ENCODE data around the gene MAP3K19. TPM values are rescaled to one million over a fixed set of nuclear protein-coding genes. Genes with fewer than 3 reads are reported as not detected.

Gene MAP3K19
- total and polyA plus RNA-seq, 10 of the 15 experiments (the other 5 are each of a cell fraction or from before 2014, with no cell fraction given): 0.05 TPM; not detected in 9

- TF ChIP-seq ZZZ3 (IDR thresholded peaks at IDR 0.05; ENCODE audit: control insufficient read depth, insufficient read length, low read depth) (no peak), GABPA (IDR thresholded peaks at IDR 0.05; ENCODE audit: low read depth) (no peak)
Observed at GRCh38 chr2:134926231-134926931, 120.9 kb downstream of the MAP3K19 start (continued).

- Histone ChIP-seq H3K9ac (ENCODE audit: control insufficient read depth, insufficient read depth, low read length) (no peak overlapping the region), H3K4me1 (ENCODE audit: control insufficient read depth, insufficient read depth, low read length) (no peaks in the 10 kb centered on the region), H3K9me3 (replicated peaks; ENCODE audit: control insufficient read depth, insufficient read depth, low read length) (no peaks in the 10 kb centered on the region; the same call in 2 of the 3 replicates), H3K27ac (ENCODE audit: control insufficient read depth, insufficient read depth) (no peak overlapping the region), H3K79me2 (ENCODE audit: control insufficient read depth, insufficient read depth, low read length) (peaks cover 96% of the 10 kb centered on the region), H3K36me3 (ENCODE audit: control insufficient read depth in 2 of 2, insufficient read depth in 2 of 2, low read length in 1 of 2) (peaks cover 2 to 17% of the 10 kb centered on the region in 2 experiments; a peak in 3 of 4 replicates), H3K4me2 (ENCODE audit: control insufficient read depth, insufficient read depth) (peak overlapping the region; percentile 49), H3K4me3 (peak overlapping the region; percentile 11; the same call in 1 of the 2 replicates), H3K27me3 (replicated peaks in 1 of 2; ENCODE audit: control insufficient read depth in 2 of 2, insufficient read depth in 2 of 2, low read length in 1 of 2) (no peaks in the 10 kb centered on the region), H4K20me1 (ENCODE audit: control insufficient read depth, insufficient read depth) (0 out of 2 replicates have a peak, but pooled peaks cover 8% of the 10 kb centered on the region), H2AFZ (ENCODE audit: control insufficient read depth, low read depth, low read length) (no peak overlapping the region)
- SMC1A ChIA-PET (ENCODE audit: uncharacterized antibody, unreplicated experiment): no interaction called here
- intact Hi-C loops (cut with micrococcal nuclease; ENCODE audit: unreplicated experiment) (no loop called here), in situ Hi-C loops (cut with MboI) (no loop called here)
- DNase-seq (ENCODE audit: low read depth, low spot score): no peak
- POLR2A ChIA-PET: no interaction called here
- no peak for TF ChIP-seq ZBTB33 (IDR thresholded peaks at IDR 0.05)
- TF ChIP-seq JUND (IDR thresholded peaks at IDR 0.05; ENCODE audit: low read depth, low read length): no peak
- TF ChIP-seq KDM1A (IDR thresholded peaks at IDR 0.05; ENCODE audit: borderline replicate concordance): no peak
- TF ChIP-seq LARP7 (IDR thresholded peaks at IDR 0.05): no peak
- no peak for TF ChIP-seq ZNF622 (IDR thresholded peaks at IDR 0.05)
- no peak for TF ChIP-seq SIX5 (IDR thresholded peaks at IDR 0.05; ENCODE audit: low read depth, low read length, severe bottlenecking)
- no peak for TF ChIP-seq ZNF217 (IDR thresholded peaks at IDR 0.05)
- 100% methylated on average over 1 of the region's 1 CpG for WGBS (ENCODE audit: insufficient coverage, insufficient replicate concordance, low lambda C conversion rate, missing lambda C conversion rate)
- peak; percentile 37; the same call in 2 of the 3 replicates for ATAC-seq
- CTCF ChIA-PET: interaction anchor here (1.4 kb wide), 1 partner anchor 473 kb away, joined by 3 read pairs; no protein-coding TSS in a partner anchor
- RAD21 ChIA-PET (ENCODE audit: unreplicated experiment): no interaction called here
- FAIRE-seq: no peak
- BruUV-seq (replicated peaks): no TSS peak
Observed at GRCh38 chr2:134924912-134925311, 122.3 kb downstream of the MAP3K19 start.

All from GM12878 (cell line).